ENCODE measurements around the gene LNP1.
A peak's percentile ranks its signal among the peaks of the same experiment; 100 is the strongest.
"Not testable (repeated sequence)": the region's sequence is repeated elsewhere in the genome, so short reads cannot be mapped to it uniquely, and the experiment has no call there.

LNP1 gene

DNA sequence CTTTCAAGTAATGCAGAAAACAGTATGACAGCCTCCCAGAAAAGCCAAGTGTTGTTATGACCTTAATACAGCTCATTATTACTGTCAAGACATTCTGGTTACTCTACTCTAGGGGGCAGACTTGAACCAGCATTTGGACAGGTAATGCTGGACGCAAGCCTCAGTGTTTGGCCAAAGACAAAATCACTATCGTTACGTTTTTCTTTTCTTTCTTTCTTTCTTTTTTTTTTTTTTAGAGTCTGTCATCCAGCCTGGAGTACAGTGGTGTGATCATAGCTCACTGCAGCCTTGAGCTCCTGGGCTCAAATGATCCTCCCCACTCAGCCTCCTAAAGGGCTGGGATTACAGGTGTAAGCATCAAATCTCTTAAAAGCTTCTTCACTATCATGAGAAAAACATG lies 61.7 kb downstream of the LNP1 start:
- no peak for DNase-seq (ENCODE audit: low spot score)
- no peak overlapping the region for H3K27ac ChIP-seq
- no peak overlapping the region for H3K4me3 ChIP-seq
- TF ChIP-seq, protein P1, sequence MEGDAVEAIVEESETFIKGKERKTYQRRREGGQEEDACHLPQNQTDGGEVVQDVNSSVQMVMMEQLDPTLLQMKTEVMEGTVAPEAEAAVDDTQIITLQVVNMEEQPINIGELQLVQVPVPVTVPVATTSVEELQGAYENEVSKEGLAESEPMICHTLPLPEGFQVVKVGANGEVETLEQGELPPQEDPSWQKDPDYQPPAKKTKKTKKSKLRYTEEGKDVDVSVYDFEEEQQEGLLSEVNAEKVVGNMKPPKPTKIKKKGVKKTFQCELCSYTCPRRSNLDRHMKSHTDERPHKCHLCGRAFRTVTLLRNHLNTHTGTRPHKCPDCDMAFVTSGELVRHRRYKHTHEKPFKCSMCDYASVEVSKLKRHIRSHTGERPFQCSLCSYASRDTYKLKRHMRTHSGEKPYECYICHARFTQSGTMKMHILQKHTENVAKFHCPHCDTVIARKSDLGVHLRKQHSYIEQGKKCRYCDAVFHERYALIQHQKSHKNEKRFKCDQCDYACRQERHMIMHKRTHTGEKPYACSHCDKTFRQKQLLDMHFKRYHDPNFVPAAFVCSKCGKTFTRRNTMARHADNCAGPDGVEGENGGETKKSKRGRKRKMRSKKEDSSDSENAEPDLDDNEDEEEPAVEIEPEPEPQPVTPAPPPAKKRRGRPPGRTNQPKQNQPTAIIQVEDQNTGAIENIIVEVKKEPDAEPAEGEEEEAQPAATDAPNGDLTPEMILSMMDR (IDR thresholded peaks at IDR 0.05): peak; percentile 14

DNA sequence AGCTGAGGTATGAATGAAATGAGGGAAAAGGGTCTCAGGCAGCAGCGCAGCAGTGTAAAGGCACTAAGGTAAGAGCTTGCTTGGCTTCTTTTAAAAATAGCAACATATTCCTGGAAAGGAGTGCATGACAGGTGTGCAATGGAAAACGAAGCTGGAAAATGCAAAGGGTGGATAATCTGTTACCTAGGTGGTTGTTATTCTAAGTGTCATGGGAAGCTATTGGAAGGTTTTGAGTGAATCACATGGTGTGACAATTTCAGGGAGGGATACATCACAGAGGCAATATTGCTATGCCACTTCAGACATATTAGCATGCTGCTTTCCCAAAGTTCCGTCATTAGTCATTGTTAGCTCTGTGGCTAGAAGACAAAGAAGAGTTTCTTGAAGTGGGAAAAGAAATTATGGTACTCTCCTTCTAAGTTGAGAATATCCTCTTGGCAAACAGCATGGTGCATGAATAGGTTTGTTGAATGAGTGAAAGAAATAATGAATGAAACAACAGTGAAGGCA lies 62.4 kb downstream of the LNP1 start:
- DNase-seq (ENCODE audit: low spot score): no peak
- TF ChIP-seq, protein P1 (IDR thresholded peaks at IDR 0.05): no peak
- Histone ChIP-seq H3K27ac (no peak overlapping the region), H3K4me3 (no peak overlapping the region)

DNA sequence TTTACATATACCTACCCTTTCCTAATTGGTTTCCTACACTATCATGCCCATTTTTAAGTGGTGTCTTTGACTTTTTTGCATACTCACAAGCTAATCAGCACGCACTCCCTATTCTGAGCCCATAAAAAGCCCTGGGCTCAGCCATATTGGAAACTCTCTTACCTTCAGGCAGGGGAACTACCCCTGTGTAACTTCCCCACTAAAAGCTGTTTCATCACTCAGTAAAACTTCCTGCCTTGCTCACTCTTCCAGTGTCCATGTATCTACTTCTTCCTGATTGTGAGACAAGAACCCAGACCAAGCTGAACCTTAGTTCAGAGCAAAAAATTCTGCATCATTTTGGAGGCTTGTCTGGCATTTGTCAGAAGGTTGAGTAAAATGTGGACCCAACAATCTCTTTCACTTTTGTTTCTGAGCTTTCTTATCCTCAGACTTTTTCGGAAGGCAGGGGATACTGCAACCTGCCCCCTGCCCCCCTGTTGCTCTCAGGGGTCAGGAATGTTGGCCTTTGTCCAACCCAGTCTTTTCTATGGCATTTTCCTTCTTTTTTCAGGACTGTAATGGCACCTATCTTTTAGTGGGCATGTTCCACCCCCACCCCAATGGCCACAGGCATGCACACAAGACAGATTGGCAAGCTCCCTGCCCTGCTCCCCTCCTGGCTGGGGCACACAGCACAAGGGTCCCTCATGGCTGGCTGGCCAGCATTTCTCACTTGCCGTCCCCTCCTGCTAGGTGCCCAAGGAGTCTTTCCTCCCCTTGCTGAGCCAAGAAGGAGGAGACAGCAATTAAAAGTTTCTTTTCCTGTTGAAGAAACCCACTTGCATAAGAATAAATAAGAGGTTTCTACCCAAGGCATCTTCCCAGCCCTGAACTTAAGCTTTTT lies 64.8 kb downstream of the LNP1 start:
- DNase-seq (ENCODE audit: low spot score): no peak
- TF ChIP-seq, protein P1 (IDR thresholded peaks at IDR 0.05): no peak
- H3K4me3 ChIP-seq: no peak overlapping the region
- H3K27ac ChIP-seq: no peak overlapping the region

- no peak for DNase-seq (ENCODE audit: low spot score)
- Histone ChIP-seq H3K4me3 (no peak overlapping the region), H3K27ac (no peak overlapping the region)
- TF ChIP-seq, protein P1 (IDR thresholded peaks at IDR 0.05): no peak
These were observed 65.8 kb downstream of the LNP1 start for GRCh38 chr3:100467133-100467532.

- TF ChIP-seq, protein P1 (IDR thresholded peaks at IDR 0.05): no peak
- no peak for DNase-seq (ENCODE audit: low spot score)
- Histone ChIP-seq H3K4me3 (no peak overlapping the region), H3K27ac (no peak overlapping the region)
These were observed 67.3 kb downstream of the LNP1 start for GRCh38 chr3:100468676-100469075.

- TF ChIP-seq, protein P1 (IDR thresholded peaks at IDR 0.05): no peak
- H3K27ac ChIP-seq: no peak overlapping the region
- no peak overlapping the region for H3K4me3 ChIP-seq
- DNase-seq (ENCODE audit: low spot score): no peak
These were observed 69.6 kb downstream of the LNP1 start for GRCh38 chr3:100470951-100471350.

- no peak overlapping the region for H3K4me3 ChIP-seq
- TF ChIP-seq, protein P1 (IDR thresholded peaks at IDR 0.05): no peak
- no peak overlapping the region for H3K27ac ChIP-seq
- no peak for DNase-seq (ENCODE audit: low spot score)
These were observed 70.1 kb downstream of the LNP1 start for GRCh38 chr3:100471444-100471843.

DNA sequence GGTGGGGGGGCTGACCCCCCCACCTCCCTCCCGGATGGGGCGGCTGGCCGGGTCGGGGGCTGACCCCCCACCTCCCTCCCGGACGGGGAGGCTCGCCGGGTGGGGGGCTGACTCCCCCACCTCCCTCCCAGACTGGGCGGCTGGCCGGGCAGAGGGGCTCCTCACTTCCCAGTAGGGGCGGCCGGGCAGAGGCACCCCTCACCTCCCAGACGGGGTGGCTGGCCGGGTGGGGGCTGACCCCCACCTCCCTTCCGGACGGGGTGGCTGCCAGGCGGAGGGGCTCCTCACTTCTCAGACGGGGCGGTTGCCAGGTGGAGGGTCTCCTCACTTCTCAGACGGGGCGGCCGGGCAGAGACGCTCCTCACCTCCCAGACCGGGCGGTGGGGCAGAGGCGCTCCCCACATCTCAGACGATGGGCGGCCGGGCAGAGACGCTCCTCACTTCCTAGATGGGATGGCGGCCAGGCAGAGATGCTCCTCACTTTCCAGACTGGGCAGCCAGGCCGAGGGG lies 76.6 kb downstream of the LNP1 start:
- not testable (repeated sequence) for H3K27ac ChIP-seq; H3K4me3 ChIP-seq; DNase-seq (ENCODE audit: low spot score)

DNA sequence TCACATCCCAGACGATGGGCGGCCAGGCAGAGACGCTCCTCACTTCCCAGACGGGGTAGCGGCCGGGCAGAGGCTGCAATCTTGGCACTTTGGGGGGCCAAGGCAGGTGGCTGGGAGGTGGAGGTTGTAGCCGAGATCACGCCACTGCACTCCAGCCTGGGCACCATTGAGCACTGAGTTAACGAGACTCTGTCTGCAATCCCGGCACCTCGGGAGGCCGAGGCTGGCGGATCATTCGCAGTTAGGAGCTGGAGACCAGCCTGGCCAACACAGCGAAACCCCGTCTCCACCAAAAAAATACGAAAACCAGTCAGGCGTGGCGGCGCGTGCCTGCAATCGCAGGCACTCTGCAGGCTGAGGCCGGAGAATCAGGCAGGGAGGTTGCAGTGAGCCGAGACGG lies 77.2 kb downstream of the LNP1 start:
- H3K4me3 ChIP-seq; DNase-seq (ENCODE audit: low spot score); H3K27ac ChIP-seq: not testable (repeated sequence)

Data from coronary artery (tissue), 2 donors.